Uterus (tissue), 4 donors: ENCODE measurements around the gene NEURL1. TPM values are rescaled to one million over a fixed set of nuclear protein-coding genes. Genes with fewer than 3 reads are reported as not detected.
A peak's percentile ranks its signal among the peaks of the same experiment; 100 is the strongest.

Source experiments
- DNase-seq, 2 donors: peaks; one replicate each; pipeline ENCODE4 v3.0.0-alpha.2; 2019 to 2020
- H3K27ac ChIP-seq, 2 donors: fragments of 200-600 bp; sonication (generic); 1 replicate in 1 of 2; 2 replicates in 1 of 2; pipeline ENCODE4 v1.5.1; 2016 to 2018
- H3K27me3 ChIP-seq, 2 donors: fragments of 200-600 bp; sonication (generic); one replicate each; pipeline ENCODE4 v1.5.1; 2018 to 2019; ENCODE audit warnings: control low read depth in 1 of 2
- H3K36me3 ChIP-seq, 2 donors: fragments of 200-600 bp; sonication (generic); one replicate each; pipeline ENCODE4 v1.5.1; 2019; ENCODE audit warnings: control low read depth in 1 of 2
- H3K4me1 ChIP-seq, 2 donors: fragments of 200-600 bp; sonication (generic); one replicate each; pipeline ENCODE4 v1.5.1; 2018 to 2019; ENCODE audit warnings: control low read depth in 1 of 2
- H3K4me3 ChIP-seq, 2 donors: fragments of 200-600 bp; sonication (generic); 1 replicate in 1 of 2; 2 replicates in 1 of 2; pipeline ENCODE4 v1.5.1; 2018 to 2019; ENCODE audit warnings: mild to moderate bottlenecking in 1 of 2
- H3K9me3 ChIP-seq, 2 donors: fragments of 200-600 bp; sonication (generic); one replicate each; pipeline ENCODE4 v1.5.1; 2019; ENCODE audit warnings: control low read depth in 1 of 2
- CTCF ChIP-seq, 4 experiments: fragments of 200-600 bp in 2 of 4; fragments of 450-650 bp in 2 of 4; sonication (generic) in 2 of 4; IDR thresholded peaks; one replicate each; pipeline ENCODE4 v1.5.1; 2016 to 2019; ENCODE audit warnings: antibody characterized with exemption in 4 of 4, mild to moderate bottlenecking in 2 of 4, moderate library complexity in 1 of 4
- POLR2A ChIP-seq, 2 donors: fragments of 450-650 bp; IDR thresholded peaks; one replicate each; pipeline ENCODE4 v1.6.1; 2016; ENCODE audit warnings: antibody characterized with exemption in 2 of 2, mild to moderate bottlenecking in 1 of 2, moderate library complexity in 1 of 2
- intact Hi-C: fragments of 100-400 bp; cut with DNase I; formaldehyde crosslinking; loops from one replicate; pipeline ENCODE4 v1.15.1; 2023; ENCODE audit warnings: low total_unique reads
- total RNA-seq, 4 donors: library from RNA; depleted of rRNA in 3 of 4; stranded (reverse); fragments of >200 nt in 3 of 4; gene quantifications; one replicate each; pipeline versions ENCODE4 v1.1.0 to v1.2.4, GENCODE V29; 2014 to 2023
- donor health status: DM: yes; HTN: yes; CAD: no.

NEURL1 gene
- total RNA-seq, 4 donors from 2014 or later = 3.8 to 46.1 (median 14.1) TPM

- Histone ChIP-seq H3K9me3 (no peaks in the 10 kb centered on the region), H3K27ac (peak overlapping the region; percentile 8 to 27), H3K36me3 (no peaks in the 10 kb centered on the region), H3K4me3 (no peak overlapping the region), H3K27me3 (no peaks in the 10 kb centered on the region), H3K4me1 (peaks cover 0 to 3% of the 10 kb centered on the region in 2 donors)
- intact Hi-C loops = no loop called here
- DNase-seq = no peak
- TF ChIP-seq POLR2A (IDR thresholded peaks at IDR 0.05) (no peak), CTCF (IDR thresholded peaks at IDR 0.05) (no peak)
These were observed 116.0 kb downstream of the NEURL1 start for GRCh38 chr10:103609231-103610082.

- Histone ChIP-seq H3K27ac (peak overlapping the region; percentile 7 to 27), H3K4me1 (peaks cover 0 to 3% of the 10 kb centered on the region in 2 donors), H3K9me3 (no peaks in the 10 kb centered on the region), H3K27me3 (no peaks in the 10 kb centered on the region), H3K4me3 (no peak overlapping the region), H3K36me3 (no peaks in the 10 kb centered on the region)
- no peak for DNase-seq
- intact Hi-C loops = no loop called here
- TF ChIP-seq POLR2A (IDR thresholded peaks at IDR 0.05) (no peak), CTCF (IDR thresholded peaks at IDR 0.05) (no peak)
These were observed 116.6 kb downstream of the NEURL1 start for GRCh38 chr10:103610083-103610472.

- Histone ChIP-seq H3K27me3 (no peaks in the 10 kb centered on the region), H3K36me3 (no peaks in the 10 kb centered on the region), H3K27ac (peak overlapping the region in 1 of 2 donors; percentile 64), H3K4me1 (peaks cover 3 to 5% of the 10 kb centered on the region in 2 donors), H3K9me3 (no peaks in the 10 kb centered on the region), H3K4me3 (no peak overlapping the region)
- DNase-seq = no peak
- TF ChIP-seq POLR2A (IDR thresholded peaks at IDR 0.05) (no peak), CTCF (IDR thresholded peaks at IDR 0.05) (no peak)
- intact Hi-C loops = no loop called here
These were observed 117.5 kb downstream of the NEURL1 start for GRCh38 chr10:103610921-103611511.

GRCh38 chr10:103612462-103613365 is 119.2 kb downstream of the NEURL1 start:
- DNase-seq = peak in 1 of 2 donors; percentile 56
- intact Hi-C loops = no loop called here
- no peaks in the 10 kb centered on the region for H3K36me3 ChIP-seq
- H3K4me3 ChIP-seq = no peak overlapping the region
- no peaks in the 10 kb centered on the region for H3K27me3 ChIP-seq
- H3K9me3 ChIP-seq = no peaks in the 10 kb centered on the region
- no peak for TF ChIP-seq POLR2A (IDR thresholded peaks at IDR 0.05)
- no peak for TF ChIP-seq CTCF (IDR thresholded peaks at IDR 0.05)
- H3K27ac ChIP-seq = peak overlapping the region; percentile 62 to 64
- peaks cover 18 to 19% of the 10 kb centered on the region in 2 donors for H3K4me1 ChIP-seq
